Stimulated activated CD4-positive, alpha-beta T cell treated with anti-CD3 and anti-CD28 coated beads, Interleukin-15, amount 100 ng/mL, for 48 hours (primary cell): Measurements from ENCODE around the gene BRIP1.

Experiments used
- DNase-seq, 2 donors: peaks; one replicate each; pipeline ENCODE4 v3.0.0-alpha.2; 2020; ENCODE audit warnings: low read depth in 2 of 2

The BRIP1 gene

DNA sequence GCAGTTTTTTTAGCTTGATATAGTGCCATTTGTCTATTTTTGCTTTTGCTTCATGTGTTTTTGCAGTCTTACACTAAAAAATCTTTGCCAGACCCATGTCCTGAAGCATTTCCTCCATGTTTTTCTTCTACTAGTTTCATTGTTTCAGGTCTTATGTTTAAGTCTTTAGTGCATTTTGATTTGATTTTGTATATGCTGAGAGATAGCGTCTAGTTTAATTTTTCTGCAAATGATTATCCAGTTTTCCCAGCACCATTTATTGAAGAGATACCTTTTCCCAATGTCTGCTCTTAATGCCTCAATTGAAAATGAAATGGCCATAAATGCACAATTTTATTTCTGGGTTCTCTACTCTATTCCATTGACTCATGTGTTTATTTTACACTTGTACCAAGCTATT lies 231.5 kb downstream of the BRIP1 start:
- DNase-seq = no peak
